AG09309 (cell line): ENCODE data around the gene OR8B12.

Experiments
- DNase-seq: peaks from one replicate; pipeline ENCODE4 v3.0.0-alpha.2; 2010; ENCODE audit warnings: low read depth
- H3K4me3 ChIP-seq: 2 replicates; pipeline ENCODE4 v1.5.1; 2011; ENCODE audit warnings: mild to moderate bottlenecking, low read depth, low read length, moderate library complexity; ENCODE audit not compliant: control insufficient read depth
- TF ChIP-seq, protein P1 (sequence below): IDR thresholded peaks from 2 replicates; pipeline ENCODE4 v1.5.1; 2011; ENCODE audit warnings: mild to moderate bottlenecking, low read depth, low read length, inconsistent platforms; ENCODE audit not compliant: insufficient read depth, control insufficient read depth; ENCODE audit errors: missing control alignments

OR8B12 gene, protein sequence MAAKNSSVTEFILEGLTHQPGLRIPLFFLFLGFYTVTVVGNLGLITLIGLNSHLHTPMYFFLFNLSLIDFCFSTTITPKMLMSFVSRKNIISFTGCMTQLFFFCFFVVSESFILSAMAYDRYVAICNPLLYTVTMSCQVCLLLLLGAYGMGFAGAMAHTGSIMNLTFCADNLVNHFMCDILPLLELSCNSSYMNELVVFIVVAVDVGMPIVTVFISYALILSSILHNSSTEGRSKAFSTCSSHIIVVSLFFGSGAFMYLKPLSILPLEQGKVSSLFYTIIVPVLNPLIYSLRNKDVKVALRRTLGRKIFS

DNA sequence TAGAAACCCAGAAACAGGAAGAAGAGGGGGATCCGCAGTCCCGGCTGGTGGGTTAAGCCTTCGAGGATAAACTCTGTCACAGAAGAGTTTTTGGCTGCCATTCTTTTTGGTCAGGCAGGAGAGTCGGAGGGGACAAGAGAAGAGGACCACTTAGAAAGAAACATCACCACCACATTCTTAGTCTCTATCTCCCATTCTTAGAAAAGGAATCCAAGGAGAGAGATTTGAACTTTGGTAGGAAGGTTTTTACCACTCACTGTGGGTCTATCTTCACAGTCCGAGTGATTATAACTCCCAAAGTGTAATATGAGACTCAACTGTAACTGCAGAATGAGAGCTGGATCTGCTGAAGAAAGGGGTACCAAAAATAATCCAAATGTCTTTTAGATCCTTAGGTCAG is at the start of gene OR8B12:
TSS of gene OR8B12 (minus strand) at position 101 of the 400 bp plus-strand sequence. CDS start at position 101, 0 bp downstream.
- DNase-seq, result no peak
- TF ChIP-seq, protein P1, sequence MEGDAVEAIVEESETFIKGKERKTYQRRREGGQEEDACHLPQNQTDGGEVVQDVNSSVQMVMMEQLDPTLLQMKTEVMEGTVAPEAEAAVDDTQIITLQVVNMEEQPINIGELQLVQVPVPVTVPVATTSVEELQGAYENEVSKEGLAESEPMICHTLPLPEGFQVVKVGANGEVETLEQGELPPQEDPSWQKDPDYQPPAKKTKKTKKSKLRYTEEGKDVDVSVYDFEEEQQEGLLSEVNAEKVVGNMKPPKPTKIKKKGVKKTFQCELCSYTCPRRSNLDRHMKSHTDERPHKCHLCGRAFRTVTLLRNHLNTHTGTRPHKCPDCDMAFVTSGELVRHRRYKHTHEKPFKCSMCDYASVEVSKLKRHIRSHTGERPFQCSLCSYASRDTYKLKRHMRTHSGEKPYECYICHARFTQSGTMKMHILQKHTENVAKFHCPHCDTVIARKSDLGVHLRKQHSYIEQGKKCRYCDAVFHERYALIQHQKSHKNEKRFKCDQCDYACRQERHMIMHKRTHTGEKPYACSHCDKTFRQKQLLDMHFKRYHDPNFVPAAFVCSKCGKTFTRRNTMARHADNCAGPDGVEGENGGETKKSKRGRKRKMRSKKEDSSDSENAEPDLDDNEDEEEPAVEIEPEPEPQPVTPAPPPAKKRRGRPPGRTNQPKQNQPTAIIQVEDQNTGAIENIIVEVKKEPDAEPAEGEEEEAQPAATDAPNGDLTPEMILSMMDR, result no peak
- H3K4me3 ChIP-seq, result no peak within 1 kb of the TSS

DNA sequence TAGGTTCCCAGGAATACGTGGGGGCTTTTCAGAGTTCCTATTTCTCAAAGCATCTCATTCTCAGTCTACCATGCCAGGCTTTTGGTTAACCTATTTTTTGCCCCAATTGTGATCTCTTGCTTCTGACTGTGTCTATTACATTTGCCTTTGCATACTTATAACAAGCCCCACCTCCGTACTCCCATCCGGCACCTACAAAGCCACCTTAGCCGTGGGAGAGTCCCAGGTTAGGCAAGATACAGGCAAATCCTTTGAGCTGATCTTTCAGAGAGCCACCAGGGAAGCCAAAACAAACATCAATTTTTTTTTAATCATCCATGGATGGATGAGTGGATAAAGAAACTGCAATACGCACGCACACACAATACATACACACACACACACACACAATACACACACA is 49.2 kb upstream of the OR8B12 start:
- no peak for DNase-seq
- H3K4me3 ChIP-seq, result no peak overlapping the region
- TF ChIP-seq, protein P1, result no peak

DNA sequence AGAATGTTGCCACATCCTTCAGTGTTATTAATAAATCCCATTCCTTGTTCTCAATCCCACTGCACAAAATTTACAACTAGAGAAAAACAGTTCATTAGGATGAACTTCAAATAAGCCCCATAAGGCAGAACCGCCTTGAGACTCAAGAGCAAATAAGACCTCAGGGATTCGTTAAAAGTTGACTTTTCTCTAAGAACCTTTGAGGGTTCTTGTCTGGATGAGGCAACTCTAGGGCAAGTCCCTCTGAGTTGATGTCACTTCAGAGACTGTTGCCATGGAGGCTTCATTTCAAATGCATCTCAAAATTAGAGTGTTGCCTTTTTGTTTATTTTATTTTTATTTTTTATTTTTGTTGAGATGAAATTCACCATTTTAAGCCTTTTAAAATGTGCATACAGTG is 48.0 kb upstream of the OR8B12 start:
- no peak for DNase-seq
- H3K4me3 ChIP-seq, result no peak overlapping the region
- TF ChIP-seq, protein P1, result no peak

DNA sequence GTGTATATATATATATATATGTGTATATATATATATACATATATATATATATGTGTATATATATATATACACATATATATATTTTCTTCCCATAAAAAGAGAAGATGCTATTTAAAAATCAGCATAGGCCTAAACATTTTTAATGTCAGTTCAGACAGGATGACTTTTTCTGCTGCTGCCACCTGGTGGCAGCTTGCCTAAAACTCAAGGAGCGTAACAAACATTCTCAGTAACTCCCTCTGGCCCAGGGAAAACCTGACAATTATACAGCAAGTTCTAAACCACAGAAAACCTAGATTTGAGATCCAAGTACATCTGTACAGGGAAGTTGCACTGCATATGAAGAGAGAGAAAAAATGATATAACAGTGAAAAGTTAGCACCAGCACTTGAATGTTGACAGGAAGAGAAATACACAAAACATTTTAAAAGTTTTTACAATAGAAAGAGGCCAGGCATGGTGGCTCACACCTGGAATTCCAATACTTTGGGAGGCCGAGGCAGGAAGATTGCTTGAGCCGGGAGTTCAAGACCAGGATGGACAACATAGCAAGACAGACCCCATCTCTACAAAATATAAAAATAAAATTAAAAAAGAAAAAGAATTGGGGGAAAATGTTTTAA is 42.9 kb upstream of the OR8B12 start:
- H3K4me3 ChIP-seq, result no peak overlapping the region
- TF ChIP-seq, protein P1, result peak; percentile 75
- DNase-seq, result peak; percentile 20

DNA sequence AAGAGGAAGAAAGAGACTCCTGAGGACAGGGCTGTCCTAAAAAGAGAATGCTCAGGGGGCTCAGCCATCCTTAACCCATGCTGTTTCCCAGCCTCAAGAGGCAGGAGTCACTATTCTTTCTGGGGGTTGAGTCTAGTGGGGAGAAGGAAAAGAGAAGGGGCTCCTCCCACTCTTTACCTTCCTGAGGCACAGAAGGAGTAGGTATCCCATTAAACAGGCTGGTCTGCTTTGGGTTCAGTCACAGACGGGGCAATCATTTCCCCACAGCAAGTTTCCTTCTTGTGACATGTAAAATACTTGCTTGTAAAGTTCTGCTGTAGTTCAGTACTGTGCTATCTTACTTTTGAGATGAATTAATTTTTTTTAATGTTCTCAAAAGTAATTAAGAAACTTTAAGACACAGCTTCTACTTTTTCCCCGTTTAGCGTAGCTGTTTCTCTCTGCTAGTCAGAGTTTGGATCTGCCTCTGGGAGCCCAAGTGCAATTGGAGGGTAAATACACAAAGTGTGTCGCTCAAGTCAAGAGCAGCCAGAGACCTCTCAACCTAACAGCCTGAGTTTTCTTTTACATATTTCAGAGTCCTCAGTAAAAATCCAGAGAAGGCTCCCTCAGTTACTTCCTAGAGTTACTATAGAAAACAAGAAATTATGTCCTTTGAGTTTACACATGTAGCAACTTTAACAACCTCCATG is 41.4 kb upstream of the OR8B12 start:
- TF ChIP-seq, protein P1, result no peak
- H3K4me3 ChIP-seq, result no peak overlapping the region
- DNase-seq, result no peak

DNA sequence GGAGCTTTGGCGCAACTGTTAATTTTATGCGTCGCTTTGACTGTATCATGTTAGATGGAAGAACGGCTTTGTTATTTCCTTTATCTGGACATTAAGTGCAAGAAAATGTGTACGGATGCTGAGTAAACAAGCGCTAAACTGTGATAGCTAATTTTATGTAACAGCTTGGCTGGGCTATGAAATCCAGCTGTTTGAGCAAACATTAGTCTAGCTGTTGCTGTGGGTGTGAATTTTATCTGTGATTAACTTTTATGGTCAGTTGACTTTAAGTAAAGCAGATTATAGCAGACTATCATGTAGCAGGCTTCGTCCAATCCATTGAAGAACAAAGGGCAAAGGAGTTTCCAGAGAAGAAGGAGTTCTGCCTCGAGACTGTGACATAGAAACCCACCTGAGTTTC is 40.3 kb upstream of the OR8B12 start:
- no peak for DNase-seq
- no peak overlapping the region for H3K4me3 ChIP-seq
- TF ChIP-seq, protein P1, result no peak
